Caco-2 (cell line): Measurements from ENCODE around the gene APP. TPM values are rescaled to one million over a fixed set of nuclear protein-coding genes. Genes with fewer than 3 reads are reported as not detected.

Experiments
- BruUV-seq: library from RNA; stranded (reverse); fragments of 400-500 nt; replicated peaks from 2 replicates; lab custom pipeline; 2021; lab: Mats Ljungman, UMichigan
- CTCF ChIA-PET: fragments of 300-600 bp; sonication (Branson Sonifier 250); formaldehyde crosslinking; loops from one replicate; lab custom pipeline; 2022; ENCODE audit warnings: antibody characterized with exemption; lab: Charles Lee
- POLR2A ChIA-PET: fragments of 300-600 bp; sonication (Branson Sonifier 250); formaldehyde crosslinking; loops from one replicate; lab custom pipeline; 2022; ENCODE audit warnings: antibody characterized with exemption; lab: Charles Lee
- DNase-seq, 2 experiments: peaks; one replicate each; pipeline versions ENCODE4 v3.0.0 to v3.0.0-alpha.2; 2020 to 2022
- H3K27me3 ChIP-seq: replicated peaks from 2 replicates; pipeline ENCODE4 v1.6.0; 2011; ENCODE audit warnings: low read length; ENCODE audit not compliant: control insufficient read depth, insufficient read depth
- H3K36me3 ChIP-seq: 2 replicates; pipeline ENCODE4 v1.5.1; 2011; ENCODE audit warnings: low read length; ENCODE audit not compliant: control insufficient read depth, insufficient read depth
- H3K4me1 ChIP-seq: fragments of 250-450 bp; sonication (Bioruptor Pico); 2 replicates; pipeline ENCODE4 v1.5.1; 2020; ENCODE audit warnings: mild to moderate bottlenecking
- H3K4me3 ChIP-seq: 2 replicates; pipeline ENCODE4 v1.5.1; 2011; ENCODE audit warnings: low read depth, mild to moderate bottlenecking, control low read depth, low read length
- H3K9me3 ChIP-seq: fragments of 250-450 bp; sonication (Bioruptor Pico); 2 replicates; pipeline ENCODE4 v1.5.1; 2020; ENCODE audit warnings: mild to moderate bottlenecking, moderate library complexity
- H3K27ac Mint-ChIP-seq: one replicate; pipeline ENCODE4 v1.8.0; 2022; ENCODE audit warnings: mixed read lengths; ENCODE audit not compliant: unreplicated experiment
- H3K27me3 Mint-ChIP-seq: one replicate; pipeline ENCODE4 v1.8.0; 2022; ENCODE audit warnings: mixed read lengths; ENCODE audit not compliant: insufficient read depth, unreplicated experiment
- H3K36me3 Mint-ChIP-seq: one replicate; pipeline ENCODE4 v1.8.0; 2022; ENCODE audit warnings: mild to moderate bottlenecking, mixed read lengths; ENCODE audit not compliant: insufficient read depth, unreplicated experiment
- H3K4me1 Mint-ChIP-seq: one replicate; pipeline ENCODE4 v1.8.0; 2022; ENCODE audit warnings: low read depth, mixed read lengths; ENCODE audit not compliant: unreplicated experiment
- H3K4me3 Mint-ChIP-seq: one replicate; pipeline ENCODE4 v1.8.0; 2022; ENCODE audit warnings: mild to moderate bottlenecking, moderate library complexity, mixed read lengths; ENCODE audit not compliant: unreplicated experiment
- H3K9me3 Mint-ChIP-seq: one replicate; pipeline ENCODE4 v1.8.0; 2022; ENCODE audit warnings: mixed read lengths; ENCODE audit not compliant: unreplicated experiment
- CTCF ChIP-seq, 2 experiments: fragments of 200-600 bp in 1 of 2; IDR thresholded peaks; 1 replicate in 1 of 2; 2 replicates in 1 of 2; pipeline versions ENCODE4 v1.5.1 to v1.8.0; 2011 to 2022; ENCODE audit warnings: antibody characterized with exemption in 1 of 2, control low read depth in 1 of 2, inconsistent platforms in 1 of 2, low read depth in 1 of 2, low read length in 1 of 2, mild to moderate bottlenecking in 1 of 2, moderate library complexity in 1 of 2; ENCODE audit not compliant: insufficient read depth in 1 of 2, severe bottlenecking in 1 of 2, unreplicated experiment in 1 of 2
- intact Hi-C: fragments of 100-400 bp; cut with micrococcal nuclease; formaldehyde crosslinking; loops from one replicate; pipeline ENCODE4 v1.10.0; 2022; ENCODE audit not compliant: unreplicated experiment
- total RNA-seq: library from RNA; stranded (reverse); gene quantifications from 2 replicates; pipeline ENCODE4 v1.2.3, GENCODE V29; 2022

Gene APP
- total RNA-seq, 1 experiment from 2014 or later = 331 TPM

- TF ChIP-seq CTCF (IDR thresholded peaks at IDR 0.05; ENCODE audit: insufficient read depth in 1 of 2, low read depth in 1 of 2, low read length in 1 of 2, severe bottlenecking in 1 of 2, unreplicated experiment in 1 of 2) = no peak
- Mint-ChIP-seq H3K27ac (no peak overlapping the region), H3K9me3 (no peaks in the 10 kb centered on the region), H3K4me3 (no peak overlapping the region), H3K27me3 (no peaks in the 10 kb centered on the region), H3K36me3 (peaks cover 14% of the 10 kb centered on the region), H3K4me1 (no peaks in the 10 kb centered on the region)
- Histone ChIP-seq H3K27me3 (no peaks in the 10 kb centered on the region), H3K9me3 (no peaks in the 10 kb centered on the region), H3K4me1 (no peaks in the 10 kb centered on the region), H3K4me3 (no peak overlapping the region), H3K36me3 (no peaks in the 10 kb centered on the region)
- ChIA-PET CTCF (no interaction called here), POLR2A (no interaction called here)
- BruUV-seq = no TSS peak
- DNase-seq = no peak
- intact Hi-C loops = no loop called here
Measured at GRCh38 chr21:25931765-25932164, 238.8 kb downstream of the APP start.

GRCh38 chr21:25929856-25930520, 240.6 kb downstream of the APP start:
- POLR2A ChIA-PET = no interaction called here

GRCh38 chr21:25927195-25927880, 243.2 kb downstream of the APP start:
- CTCF ChIA-PET = interaction anchor here (0.5 kb wide), 1 partner anchor 8 kb away, joined by 5 read pairs; no protein-coding TSS in a partner anchor
- no peak overlapping the region for H3K4me3 Mint-ChIP-seq

More at GRCh38 chr21:25929856-25930520, 240.6 kb downstream of the APP start:
- Histone ChIP-seq H3K4me3 (no peak overlapping the region), H3K36me3 (no peaks in the 10 kb centered on the region), H3K27me3 (no peaks in the 10 kb centered on the region), H3K9me3 (no peaks in the 10 kb centered on the region), H3K4me1 (no peaks in the 10 kb centered on the region)
- peaks cover 15% of the 10 kb centered on the region for H3K36me3 Mint-ChIP-seq
- TF ChIP-seq CTCF (IDR thresholded peaks at IDR 0.05; ENCODE audit: insufficient read depth in 1 of 2, low read depth in 1 of 2, low read length in 1 of 2, severe bottlenecking in 1 of 2, unreplicated experiment in 1 of 2) = no peak
- CTCF ChIA-PET = no interaction called here
- no peaks in the 10 kb centered on the region for H3K9me3 Mint-ChIP-seq
- no peak overlapping the region for H3K27ac Mint-ChIP-seq
- no peaks in the 10 kb centered on the region for H3K4me1 Mint-ChIP-seq
- H3K27me3 Mint-ChIP-seq = no peaks in the 10 kb centered on the region
- no TSS peak for BruUV-seq
- intact Hi-C loops = no loop called here
- DNase-seq = no peak
- H3K4me3 Mint-ChIP-seq = no peak overlapping the region

More at GRCh38 chr21:25927195-25927880, 243.2 kb downstream of the APP start:
- no peaks in the 10 kb centered on the region for H3K36me3 ChIP-seq
- H3K4me3 ChIP-seq = no peak overlapping the region
- intact Hi-C loops = no loop called here
- POLR2A ChIA-PET = no interaction called here
- H3K27me3 Mint-ChIP-seq = no peaks in the 10 kb centered on the region
- no peak overlapping the region for H3K27ac Mint-ChIP-seq
- DNase-seq = no peak
- TF ChIP-seq CTCF (IDR thresholded peaks at IDR 0.05; ENCODE audit: insufficient read depth in 1 of 2, low read depth in 1 of 2, low read length in 1 of 2, severe bottlenecking in 1 of 2, unreplicated experiment in 1 of 2) = no peak
- H3K9me3 ChIP-seq = no peaks in the 10 kb centered on the region
- no TSS peak for BruUV-seq
- peaks cover 18% of the 10 kb centered on the region for H3K36me3 Mint-ChIP-seq
- H3K9me3 Mint-ChIP-seq = no peaks in the 10 kb centered on the region
- no peaks in the 10 kb centered on the region for H3K27me3 ChIP-seq
- H3K4me1 Mint-ChIP-seq = no peaks in the 10 kb centered on the region
- H3K4me1 ChIP-seq = no peaks in the 10 kb centered on the region
